ENCODE data around the gene PANX2.
"Not testable (repeated sequence)": the region's sequence is repeated elsewhere in the genome, so short reads cannot be mapped to it uniquely, and the experiment has no call there.

PANX2 gene

GRCh38 chr22:50146439-50147238 lies 23.9 kb upstream of the PANX2 start:
- H3K4me3 ChIP-seq (ENCODE audit: low read depth, low read length) = no peak overlapping the region

GRCh38 chr22:50147258-50148165 lies 23.0 kb upstream of the PANX2 start:
- not testable (repeated sequence) for H3K4me3 ChIP-seq (ENCODE audit: low read depth, low read length)

GRCh38 chr22:50148166-50148500 lies 22.4 kb upstream of the PANX2 start:
- no peak overlapping the region for H3K4me3 ChIP-seq (ENCODE audit: low read depth, low read length)

GRCh38 chr22:50148991-50149721 lies 21.4 kb upstream of the PANX2 start:
- no peak overlapping the region for H3K4me3 ChIP-seq (ENCODE audit: low read depth, low read length)

GRCh38 chr22:50150161-50151129 lies 20.1 kb upstream of the PANX2 start:
- no peak overlapping the region for H3K4me3 ChIP-seq (ENCODE audit: low read depth, low read length)

GRCh38 chr22:50151571-50152537 lies 18.7 kb upstream of the PANX2 start:
- no peak overlapping the region for H3K4me3 ChIP-seq (ENCODE audit: low read depth, low read length)

- no peak overlapping the region for H3K4me3 ChIP-seq (ENCODE audit: low read depth, low read length)
Measured at GRCh38 chr22:50153056-50153755, 17.3 kb upstream of the PANX2 start.

- H3K4me3 ChIP-seq (ENCODE audit: low read depth, low read length) = no peak overlapping the region
Measured at GRCh38 chr22:50153756-50154140, 16.8 kb upstream of the PANX2 start.

GRCh38 chr22:50157709-50158375 lies 12.7 kb upstream of the PANX2 start:
- H3K4me3 ChIP-seq (ENCODE audit: low read depth, low read length) = no peak overlapping the region

GRCh38 chr22:50160947-50161346 lies 9.6 kb upstream of the PANX2 start:
- H3K4me3 ChIP-seq (ENCODE audit: low read depth, low read length) = no peak overlapping the region

GRCh38 chr22:50161508-50162390 lies 8.8 kb upstream of the PANX2 start:
- H3K4me3 ChIP-seq (ENCODE audit: low read depth, low read length) = no peak overlapping the region

GRCh38 chr22:50162391-50162956 lies 8.1 kb upstream of the PANX2 start:
- no peak overlapping the region for H3K4me3 ChIP-seq (ENCODE audit: low read depth, low read length)

GRCh38 chr22:50165436-50166123 lies 5.0 kb upstream of the PANX2 start:
- H3K4me3 ChIP-seq (ENCODE audit: low read depth, low read length) = no peak overlapping the region

GRCh38 chr22:50167689-50168489 lies 2.6 kb upstream of the PANX2 start:
- no peak overlapping the region for H3K4me3 ChIP-seq (ENCODE audit: low read depth, low read length)

- H3K4me3 ChIP-seq (ENCODE audit: low read depth, low read length) = not testable (repeated sequence)
Measured at GRCh38 chr22:50168490-50169180, 1.9 kb upstream of the PANX2 start.

Measured in iPS-11a (cell line).